PFSK-1 (cell line): ENCODE data around the gene SOBP.

Experiments
- FOXP2 ChIP-seq: optimal IDR thresholded peaks from 2 replicates; pipeline ENCODE3; 2011; ENCODE audit warnings: borderline replicate concordance, control low read depth, inconsistent platforms; ENCODE audit not compliant: insufficient read depth; ENCODE audit errors: extremely low read length, extremely low read depth
- POLR2AphosphoS5 ChIP-seq: IDR thresholded peaks from 2 replicates; pipeline ENCODE4 v1.6.1; 2012; ENCODE audit warnings: low read depth, mild to moderate bottlenecking, control low read depth, low read length, moderate library complexity
- SIN3A ChIP-seq: IDR thresholded peaks from 2 replicates; pipeline ENCODE4 v1.6.1; 2012; ENCODE audit warnings: mild to moderate bottlenecking, low read length, moderate library complexity, borderline replicate concordance; ENCODE audit not compliant: insufficient read depth
- TAF1 ChIP-seq: IDR thresholded peaks from 2 replicates; pipeline ENCODE4 v1.6.1; 2012; ENCODE audit warnings: low read length, control low read depth, borderline replicate concordance; ENCODE audit not compliant: insufficient read depth
- TF ChIP-seq, protein P1 (sequence below), 2 experiments: IDR thresholded peaks; 2 replicates each; pipeline versions ENCODE4 v1.6.1 to v1.8.0; 2011 to 2012; ENCODE audit warnings: low read depth in 2 of 2, low read length in 2 of 2, control low read depth in 1 of 2, inconsistent platforms in 1 of 2, mild to moderate bottlenecking in 1 of 2, moderate library complexity in 1 of 2; ENCODE audit not compliant: insufficient read depth in 1 of 2

Gene SOBP

DNA sequence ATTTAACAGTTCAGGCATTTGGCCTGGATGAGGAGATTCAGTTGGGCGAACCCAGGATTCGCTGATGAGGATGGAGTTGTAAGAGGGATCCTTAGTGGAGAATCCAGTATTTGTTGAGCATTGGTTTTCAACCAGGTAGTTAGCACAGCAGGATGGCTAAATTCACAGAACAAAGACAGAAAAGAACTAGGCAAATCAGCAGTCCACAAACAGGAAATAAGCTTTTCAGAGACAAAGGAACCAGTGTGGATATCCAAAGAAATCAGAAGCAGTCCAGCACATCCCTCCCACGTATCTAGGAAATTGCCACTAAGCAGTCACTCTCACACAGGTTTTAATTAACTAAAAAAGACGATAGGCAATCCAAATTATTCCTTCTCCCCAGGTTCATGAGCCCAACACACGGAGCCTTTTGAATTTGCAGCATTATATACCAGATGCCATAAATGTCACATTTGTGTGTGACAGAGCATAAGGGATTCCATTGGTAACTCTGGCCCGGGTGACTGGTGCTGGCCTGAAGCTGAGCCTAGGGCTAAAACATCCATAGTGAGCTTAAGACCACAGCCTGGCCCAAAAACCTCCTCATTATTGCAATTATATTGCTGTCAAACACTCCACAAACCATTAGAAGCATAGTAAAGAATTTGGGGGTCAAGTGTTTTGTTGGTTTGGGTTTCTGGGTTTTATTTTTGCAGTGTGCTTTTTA lies 131.5 kb downstream of the SOBP start:
- TF ChIP-seq TAF1 (no peak), SIN3A (no peak), FOXP2 (no peak), POLR2AphosphoS5 (no peak)
- TF ChIP-seq, protein P1, sequence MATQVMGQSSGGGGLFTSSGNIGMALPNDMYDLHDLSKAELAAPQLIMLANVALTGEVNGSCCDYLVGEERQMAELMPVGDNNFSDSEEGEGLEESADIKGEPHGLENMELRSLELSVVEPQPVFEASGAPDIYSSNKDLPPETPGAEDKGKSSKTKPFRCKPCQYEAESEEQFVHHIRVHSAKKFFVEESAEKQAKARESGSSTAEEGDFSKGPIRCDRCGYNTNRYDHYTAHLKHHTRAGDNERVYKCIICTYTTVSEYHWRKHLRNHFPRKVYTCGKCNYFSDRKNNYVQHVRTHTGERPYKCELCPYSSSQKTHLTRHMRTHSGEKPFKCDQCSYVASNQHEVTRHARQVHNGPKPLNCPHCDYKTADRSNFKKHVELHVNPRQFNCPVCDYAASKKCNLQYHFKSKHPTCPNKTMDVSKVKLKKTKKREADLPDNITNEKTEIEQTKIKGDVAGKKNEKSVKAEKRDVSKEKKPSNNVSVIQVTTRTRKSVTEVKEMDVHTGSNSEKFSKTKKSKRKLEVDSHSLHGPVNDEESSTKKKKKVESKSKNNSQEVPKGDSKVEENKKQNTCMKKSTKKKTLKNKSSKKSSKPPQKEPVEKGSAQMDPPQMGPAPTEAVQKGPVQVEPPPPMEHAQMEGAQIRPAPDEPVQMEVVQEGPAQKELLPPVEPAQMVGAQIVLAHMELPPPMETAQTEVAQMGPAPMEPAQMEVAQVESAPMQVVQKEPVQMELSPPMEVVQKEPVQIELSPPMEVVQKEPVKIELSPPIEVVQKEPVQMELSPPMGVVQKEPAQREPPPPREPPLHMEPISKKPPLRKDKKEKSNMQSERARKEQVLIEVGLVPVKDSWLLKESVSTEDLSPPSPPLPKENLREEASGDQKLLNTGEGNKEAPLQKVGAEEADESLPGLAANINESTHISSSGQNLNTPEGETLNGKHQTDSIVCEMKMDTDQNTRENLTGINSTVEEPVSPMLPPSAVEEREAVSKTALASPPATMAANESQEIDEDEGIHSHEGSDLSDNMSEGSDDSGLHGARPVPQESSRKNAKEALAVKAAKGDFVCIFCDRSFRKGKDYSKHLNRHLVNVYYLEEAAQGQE (IDR thresholded peaks at IDR 0.05; ENCODE audit: insufficient read depth in 1 of 2, low read depth in 2 of 2, low read length in 2 of 2) = no peak

DNA sequence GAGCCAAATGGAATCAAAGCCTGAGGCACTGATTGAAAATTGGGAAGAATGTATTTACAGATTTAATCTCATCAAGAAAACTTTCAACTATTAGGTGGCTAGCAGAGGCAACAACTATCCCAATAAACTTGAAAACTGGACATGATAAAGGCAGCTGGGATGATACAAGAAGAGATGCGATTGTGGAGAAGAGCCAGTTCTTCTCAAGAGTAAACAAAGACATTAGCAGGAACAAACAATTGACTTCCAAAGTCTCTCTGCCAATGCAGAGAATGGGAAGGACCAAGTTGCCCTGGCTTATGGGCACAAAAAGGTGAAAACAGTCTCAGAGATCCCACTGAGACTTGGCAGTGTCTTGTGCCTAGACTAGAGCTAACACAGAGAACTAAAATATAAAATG lies 132.4 kb downstream of the SOBP start:
- TF ChIP-seq SIN3A = no peak
- TF ChIP-seq TAF1 = no peak
- no peak for TF ChIP-seq POLR2AphosphoS5

DNA sequence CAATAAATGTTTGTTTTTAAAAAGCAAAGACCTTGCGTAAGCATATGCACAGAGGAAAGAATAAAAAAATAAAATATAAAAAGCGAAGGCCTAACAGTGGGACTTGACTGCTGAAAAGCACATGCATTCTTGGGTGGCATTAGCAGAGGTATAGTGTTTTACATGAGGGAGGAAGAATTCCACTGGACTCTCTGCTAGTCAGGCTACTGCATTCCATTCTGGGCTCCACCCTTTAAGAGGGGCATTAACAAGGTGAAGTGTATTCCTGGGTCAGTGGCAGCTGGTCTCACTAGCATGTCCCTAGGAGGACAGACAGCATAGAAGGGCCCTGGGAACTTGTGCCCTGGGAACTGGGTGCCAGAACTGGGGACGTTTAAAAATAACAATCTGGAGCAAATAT lies 134.1 kb downstream of the SOBP start:
- TF ChIP-seq POLR2AphosphoS5 (no peak), FOXP2 (no peak), SIN3A (no peak), TAF1 (no peak)
- TF ChIP-seq, protein P1 (IDR thresholded peaks at IDR 0.05; ENCODE audit: insufficient read depth in 1 of 2, low read depth in 2 of 2, low read length in 2 of 2) = no peak

DNA sequence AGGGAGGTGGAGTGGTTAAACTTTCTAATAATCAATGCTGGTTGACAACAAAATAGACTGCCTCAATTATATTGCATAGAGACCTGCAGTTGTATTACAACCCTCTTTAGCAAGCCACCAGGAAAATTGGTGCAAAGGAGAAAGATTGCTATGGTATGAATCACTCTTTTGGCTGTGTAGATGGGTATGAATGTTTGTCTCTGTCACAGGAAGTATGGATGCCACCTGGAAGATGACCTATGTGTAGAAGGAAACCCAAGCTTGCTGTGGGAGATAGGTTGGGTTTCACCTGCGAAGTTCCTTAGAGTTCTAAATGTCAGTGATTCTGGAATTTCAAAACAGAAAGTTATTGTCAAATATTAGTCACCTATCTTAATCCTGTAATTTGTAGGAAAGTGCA lies 134.6 kb downstream of the SOBP start:
- no peak for TF ChIP-seq FOXP2
- TF ChIP-seq SIN3A = no peak

DNA sequence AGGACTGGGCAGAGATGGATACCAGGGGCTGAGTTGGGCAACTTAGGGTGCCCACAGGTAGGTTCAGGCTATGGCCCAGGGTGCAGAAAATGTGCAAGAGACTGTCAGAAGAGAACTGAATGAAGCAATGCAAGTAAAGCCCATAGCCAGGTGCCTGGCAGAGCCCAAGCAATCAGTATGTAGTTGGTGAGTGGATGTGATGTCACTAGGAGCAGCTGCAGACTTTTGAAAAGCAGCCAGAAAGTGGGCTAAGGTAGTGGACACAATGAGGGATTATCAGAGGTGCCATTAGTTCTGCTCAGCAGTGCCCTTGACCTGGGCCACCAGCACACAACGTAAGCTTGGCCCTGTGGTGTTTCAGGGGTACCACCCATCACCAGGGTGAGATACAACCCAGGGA lies 135.3 kb downstream of the SOBP start:
- TF ChIP-seq SIN3A (no peak), FOXP2 (no peak), POLR2AphosphoS5 (no peak), TAF1 (no peak)
- TF ChIP-seq, protein P1 (IDR thresholded peaks at IDR 0.05; ENCODE audit: insufficient read depth in 1 of 2, low read depth in 2 of 2, low read length in 2 of 2) = no peak

DNA sequence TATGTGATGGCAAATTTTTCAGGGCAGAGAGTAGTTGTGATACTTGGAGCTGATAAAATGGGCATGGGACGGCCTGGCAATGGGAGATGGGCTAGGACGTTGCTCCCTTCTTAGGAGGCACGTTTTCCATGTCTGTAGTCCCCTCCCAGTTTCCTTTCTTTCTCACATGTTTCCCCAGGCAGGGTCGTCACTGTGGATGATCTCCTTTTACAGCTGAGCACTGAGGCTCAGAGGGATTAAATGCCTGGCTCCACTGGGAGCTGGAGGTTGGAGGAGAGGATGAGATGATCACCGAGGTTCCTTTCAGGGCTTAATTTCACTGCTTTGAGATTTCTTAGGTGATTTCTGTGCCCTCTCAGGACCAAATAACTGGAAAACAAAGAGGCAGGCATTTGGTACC lies 136.7 kb downstream of the SOBP start:
- TF ChIP-seq TAF1 (no peak), SIN3A (no peak), FOXP2 (no peak), POLR2AphosphoS5 (no peak)
- TF ChIP-seq, protein P1 (IDR thresholded peaks at IDR 0.05; ENCODE audit: insufficient read depth in 1 of 2, low read depth in 2 of 2, low read length in 2 of 2) = no peak
